Stomach (tissue), 4 donors: ENCODE measurements around the gene MPZL2.

Source experiments
- CTCF ChIP-seq, 7 experiments: fragments of 450-650 bp in 4 of 7; fragments of 200-600 bp in 3 of 7; sonication (generic) in 3 of 7; IDR thresholded peaks; one replicate each; pipeline ENCODE4 v1.5.1; 2016 to 2019; ENCODE audit warnings: antibody characterized with exemption in 7 of 7, control low read depth in 2 of 7, mild to moderate bottlenecking in 1 of 7
- POLR2A ChIP-seq, 4 donors: fragments of 450-650 bp; IDR thresholded peaks; one replicate each; pipeline ENCODE4 v1.6.1; 2016; ENCODE audit warnings: antibody characterized with exemption in 4 of 4, control low read depth in 2 of 4, mild to moderate bottlenecking in 1 of 4, moderate library complexity in 1 of 4

- TF ChIP-seq CTCF (IDR thresholded peaks at IDR 0.05) (no peak), POLR2A (IDR thresholded peaks at IDR 0.05) (no peak)
Observed at GRCh38 chr11:118312328-118312727, 48.2 kb upstream of the MPZL2 start.
